ENCODE results near the gene OGFOD1. TPM values are rescaled to one million over a fixed set of nuclear protein-coding genes. Genes with fewer than 3 reads are reported as not detected.

Gene OGFOD1
- total and polyA plus RNA-seq, 9 of the 15 experiments (the other 6 are each of a cell fraction or from before 2014, with no cell fraction given) = 60.4 to 134 (median 85.8) TPM

- TF ChIP-seq ZBTB5 (IDR thresholded peaks at IDR 0.05) = no peak
- TF ChIP-seq SAFB (IDR thresholded peaks at IDR 0.05; ENCODE audit: borderline replicate concordance, low read depth, low read length) = no peak
- no peak for TF ChIP-seq KLF1 (tag; IDR thresholded peaks at IDR 0.05)
- no peak for TF ChIP-seq HNRNPK (IDR thresholded peaks at IDR 0.05; ENCODE audit: low read depth, low read length, poor library complexity, severe bottlenecking)
- no peak for TF ChIP-seq RBM25 (IDR thresholded peaks at IDR 0.05; ENCODE audit: low read depth, low read length, severe bottlenecking)
- 0 out of 2 replicates have a peak, but pooled peaks have one; percentile 21 for TF ChIP-seq JUN (IDR thresholded peaks at IDR 0.05; ENCODE audit: borderline replicate concordance, low read depth, low read length)
- no peak for TF ChIP-seq JUN (CRISPR knock-in tag; IDR thresholded peaks at IDR 0.05; ENCODE audit: borderline replicate concordance)
- TF ChIP-seq CUX1 (CRISPR knock-in tag; IDR thresholded peaks at IDR 0.05) = no peak
- TF ChIP-seq SRF (CRISPR knock-in tag; IDR thresholded peaks at IDR 0.05) = no peak
- peak in 1 of 2 experiments; percentile 16; a peak in 1 of 4 replicates for TF ChIP-seq SIN3A (IDR thresholded peaks at IDR 0.05; ENCODE audit: borderline replicate concordance in 2 of 2, control insufficient read depth in 1 of 2, low read depth in 2 of 2, low read length in 2 of 2)
- no peak for TF ChIP-seq ZC3H11A (IDR thresholded peaks at IDR 0.05; ENCODE audit: low read depth, low read length)
- no peak; a peak in 2 of 4 replicates for TF ChIP-seq NRF1 (conservative IDR thresholded peaks at IDR 0.05 in 1 of 2, IDR thresholded peaks at IDR 0.05 in 1 of 2)
- no peak for TF ChIP-seq AFF4 (CRISPR knock-in tag; IDR thresholded peaks at IDR 0.05)
- no peak for TF ChIP-seq THAP12 (CRISPR knock-in tag; IDR thresholded peaks at IDR 0.05)
Observed at GRCh38 chr16:56425439-56425832, 25.9 kb upstream of the OGFOD1 start, which contains the start of gene AMFR (continued).
